Measurements from ENCODE around the gene EFNB1.

EFNB1 gene

DNA sequence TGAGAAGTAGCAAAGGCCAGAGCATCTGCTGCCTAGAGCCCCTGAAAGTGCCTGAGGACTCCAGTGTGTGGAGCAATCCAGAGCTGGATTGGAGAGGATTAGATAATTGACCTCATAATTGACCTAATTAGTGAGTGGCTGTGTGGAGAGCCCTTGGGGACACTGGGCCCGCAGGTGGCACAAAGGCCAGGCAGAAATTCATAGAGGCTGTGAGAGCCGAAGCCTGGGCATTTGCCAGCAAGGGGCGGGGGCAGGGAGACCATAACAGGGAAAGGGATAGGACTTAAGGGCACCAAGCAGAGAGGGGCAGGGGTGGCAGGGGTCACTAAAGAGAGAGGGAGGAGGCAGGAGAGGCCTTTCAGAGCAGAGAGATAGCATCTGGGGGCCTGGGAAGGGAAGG is 45.3 kb downstream of the EFNB1 start:
- no peak overlapping the region for H3K4me3 ChIP-seq (ENCODE audit: low read length)
- no peak for DNase-seq (ENCODE audit: low read depth)
- TF ChIP-seq, protein P1, sequence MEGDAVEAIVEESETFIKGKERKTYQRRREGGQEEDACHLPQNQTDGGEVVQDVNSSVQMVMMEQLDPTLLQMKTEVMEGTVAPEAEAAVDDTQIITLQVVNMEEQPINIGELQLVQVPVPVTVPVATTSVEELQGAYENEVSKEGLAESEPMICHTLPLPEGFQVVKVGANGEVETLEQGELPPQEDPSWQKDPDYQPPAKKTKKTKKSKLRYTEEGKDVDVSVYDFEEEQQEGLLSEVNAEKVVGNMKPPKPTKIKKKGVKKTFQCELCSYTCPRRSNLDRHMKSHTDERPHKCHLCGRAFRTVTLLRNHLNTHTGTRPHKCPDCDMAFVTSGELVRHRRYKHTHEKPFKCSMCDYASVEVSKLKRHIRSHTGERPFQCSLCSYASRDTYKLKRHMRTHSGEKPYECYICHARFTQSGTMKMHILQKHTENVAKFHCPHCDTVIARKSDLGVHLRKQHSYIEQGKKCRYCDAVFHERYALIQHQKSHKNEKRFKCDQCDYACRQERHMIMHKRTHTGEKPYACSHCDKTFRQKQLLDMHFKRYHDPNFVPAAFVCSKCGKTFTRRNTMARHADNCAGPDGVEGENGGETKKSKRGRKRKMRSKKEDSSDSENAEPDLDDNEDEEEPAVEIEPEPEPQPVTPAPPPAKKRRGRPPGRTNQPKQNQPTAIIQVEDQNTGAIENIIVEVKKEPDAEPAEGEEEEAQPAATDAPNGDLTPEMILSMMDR (conservative IDR thresholded peaks at IDR 0.05; ENCODE audit: low read depth, low read length), result no peak

- H3K4me3 ChIP-seq (ENCODE audit: low read length), result no peak overlapping the region
- DNase-seq (ENCODE audit: low read depth), result no peak
- TF ChIP-seq, protein P1 (conservative IDR thresholded peaks at IDR 0.05; ENCODE audit: low read depth, low read length), result no peak
These were observed 47.9 kb downstream of the EFNB1 start for GRCh38 chrX:68876731-68877130.

DNA sequence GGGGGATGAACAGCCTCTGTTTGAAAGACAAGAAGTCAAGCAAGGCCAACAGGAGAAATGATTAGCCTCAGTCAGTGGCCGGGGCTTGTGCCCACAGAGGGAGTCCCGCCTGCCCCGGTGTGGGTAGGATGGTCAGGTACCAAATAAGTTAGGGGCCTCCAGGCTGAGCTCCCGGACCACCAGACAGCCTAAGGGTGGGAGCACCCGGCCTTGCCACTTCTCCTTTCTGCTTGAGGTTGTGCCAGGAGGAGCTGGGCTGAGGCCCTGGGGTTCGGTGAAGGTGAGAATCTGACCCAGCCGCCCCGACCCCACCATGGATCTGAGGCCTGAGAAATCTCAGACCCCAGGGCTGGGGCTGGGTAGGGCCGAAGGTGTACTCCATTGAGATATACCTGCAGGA is 48.8 kb downstream of the EFNB1 start:
- TF ChIP-seq, protein P1 (conservative IDR thresholded peaks at IDR 0.05; ENCODE audit: low read depth, low read length), result no peak
- no peak overlapping the region for H3K4me3 ChIP-seq (ENCODE audit: low read length)
- DNase-seq (ENCODE audit: low read depth), result no peak

- TF ChIP-seq, protein P1 (conservative IDR thresholded peaks at IDR 0.05; ENCODE audit: low read depth, low read length), result no peak
- H3K4me3 ChIP-seq (ENCODE audit: low read length), result no peak overlapping the region
- DNase-seq (ENCODE audit: low read depth), result no peak
These were observed 50.3 kb downstream of the EFNB1 start for GRCh38 chrX:68878977-68879645.

DNA sequence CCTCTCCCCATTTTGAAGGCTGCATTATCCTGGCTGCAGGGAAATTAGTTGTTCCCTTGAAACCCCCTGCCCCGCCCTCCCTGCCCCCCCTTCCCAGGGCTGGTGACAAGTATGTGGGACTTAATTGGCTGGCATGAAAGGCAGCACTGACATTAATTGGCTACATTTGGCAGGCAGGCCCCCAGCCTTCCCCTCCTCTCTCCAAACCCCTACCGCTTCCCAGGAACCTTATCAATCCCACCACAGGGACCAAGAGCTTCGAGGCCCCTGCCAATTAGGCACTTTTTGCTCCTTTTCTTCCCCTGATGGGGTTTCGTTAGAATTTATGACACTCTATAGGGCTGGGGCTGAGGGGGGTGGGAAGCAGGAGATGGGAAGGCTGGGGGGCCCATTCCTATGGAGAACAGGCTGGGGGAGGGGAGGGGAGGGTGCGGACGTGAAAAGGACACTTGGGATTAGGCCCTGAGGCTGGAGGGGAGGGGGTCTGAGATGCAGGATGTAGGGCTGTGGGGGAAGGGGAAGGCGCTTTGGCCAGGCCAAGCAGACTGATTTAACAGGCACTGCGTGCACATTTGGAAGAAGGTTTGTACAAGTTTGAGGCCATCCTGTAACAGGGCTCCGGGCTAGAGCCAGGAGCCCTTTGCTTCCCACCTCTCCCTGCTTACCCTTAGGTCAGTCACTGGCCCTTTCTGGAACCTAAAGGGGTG is 52.2 kb downstream of the EFNB1 start:
- H3K4me3 ChIP-seq (ENCODE audit: low read length), result no peak overlapping the region
- TF ChIP-seq, protein P1 (conservative IDR thresholded peaks at IDR 0.05; ENCODE audit: low read depth, low read length), result no peak
- no peak for DNase-seq (ENCODE audit: low read depth)

- TF ChIP-seq, protein P1 (conservative IDR thresholded peaks at IDR 0.05; ENCODE audit: low read depth, low read length), result no peak
- DNase-seq (ENCODE audit: low read depth), result no peak
- no peak overlapping the region for H3K4me3 ChIP-seq (ENCODE audit: low read length)
These were observed 53.1 kb downstream of the EFNB1 start for GRCh38 chrX:68881911-68882310.

DNA sequence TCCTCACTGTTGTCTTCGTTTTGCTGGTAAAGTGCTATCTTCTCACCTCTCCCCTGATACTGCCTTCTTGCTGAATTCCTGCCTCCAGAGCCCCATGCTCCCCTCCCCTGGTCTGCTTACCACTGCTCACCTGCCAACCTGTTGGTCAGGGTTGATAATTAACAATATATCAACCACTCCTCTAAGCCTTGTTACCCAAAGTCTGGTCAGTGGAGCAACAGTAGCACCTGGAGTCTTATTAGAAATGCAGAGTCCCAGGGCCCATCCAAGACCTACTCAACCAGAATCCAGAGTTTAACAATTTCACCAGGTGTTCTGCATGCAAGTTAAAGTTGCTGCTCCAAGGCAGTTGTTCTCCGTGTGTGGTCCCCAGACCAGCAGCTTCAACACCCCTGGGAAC is 55.0 kb downstream of the EFNB1 start:
- TF ChIP-seq, protein P1 (conservative IDR thresholded peaks at IDR 0.05; ENCODE audit: low read depth, low read length), result no peak
- no peak for DNase-seq (ENCODE audit: low read depth)
- no peak overlapping the region for H3K4me3 ChIP-seq (ENCODE audit: low read length)

Measured in retinal pigment epithelial cell (primary cell).